WTC11 (cell line): ENCODE data around the gene MAP3K2. TPM values are rescaled to one million over a fixed set of nuclear protein-coding genes. Genes with fewer than 3 reads are reported as not detected.

Experiments
- ATAC-seq: fragments of 200-7000 bp; cut with Tn5 transposase; 2 replicates; pipeline ENCODE4 v1.10.0; 2021; ENCODE audit warnings: mild to moderate bottlenecking, moderate library complexity
- CTCF ChIA-PET: fragments of 300-600 bp; sonication (Branson Sonifier 250); formaldehyde crosslinking; loops from one replicate; lab custom pipeline; 2021; ENCODE audit warnings: antibody characterized with exemption; lab: Charles Lee
- POLR2A ChIA-PET: fragments of 350-600 bp; sonication (Branson Sonifier 250); formaldehyde crosslinking; loops from one replicate; lab custom pipeline; 2021; ENCODE audit warnings: antibody characterized with exemption; lab: Charles Lee
- DNase-seq: peaks from one replicate; pipeline ENCODE4 v3.0.0; 2021; ENCODE audit warnings: low spot score
- H3K27ac Mint-ChIP-seq: 2 replicates; pipeline ENCODE4 v1.8.0; 2021; ENCODE audit warnings: mixed read lengths
- H3K27me3 Mint-ChIP-seq: 2 replicates; pipeline ENCODE4 v1.8.0; 2021; ENCODE audit warnings: low read depth, mild to moderate bottlenecking, moderate library complexity, mixed read lengths
- H3K36me3 Mint-ChIP-seq: 2 replicates; pipeline ENCODE4 v1.8.0; 2021; ENCODE audit warnings: mixed read lengths
- H3K4me1 Mint-ChIP-seq: 2 replicates; pipeline ENCODE4 v1.8.0; 2022; ENCODE audit warnings: mixed read lengths
- H3K4me3 Mint-ChIP-seq: 2 replicates; pipeline ENCODE4 v1.8.0; 2021; ENCODE audit warnings: mild to moderate bottlenecking, moderate library complexity, mixed read lengths
- H3K9me3 Mint-ChIP-seq: 2 replicates; pipeline ENCODE4 v1.8.0; 2021; ENCODE audit warnings: mixed read lengths
- ATF6 ChIP-seq: sonication (generic); formaldehyde crosslinking; IDR thresholded peaks from 2 replicates; pipeline ENCODE4 v1.8.1; 2023; ENCODE audit warnings: mild to moderate bottlenecking, missing genetic modification reagents
- CDX4 ChIP-seq: fragments of 250-450 bp; sonication (Bioruptor Pico); IDR thresholded peaks from 2 replicates; pipeline ENCODE4 v1.9.0; 2021; ENCODE audit warnings: moderate library complexity, mild to moderate bottlenecking, inconsistent platforms, borderline replicate concordance
- CTCF ChIP-seq: fragments of 200-600 bp; IDR thresholded peaks from 2 replicates; pipeline ENCODE4 v1.8.0; 2022; ENCODE audit warnings: antibody characterized with exemption
- E2F5 ChIP-seq: sonication (generic); formaldehyde crosslinking; IDR thresholded peaks from 2 replicates; pipeline ENCODE4 v1.8.1; 2022; ENCODE audit warnings: mild to moderate bottlenecking, moderate library complexity, missing genetic modification reagents
- GABPB1 ChIP-seq: sonication (generic); formaldehyde crosslinking; IDR thresholded peaks from 2 replicates; pipeline ENCODE4 v1.8.1; 2023; ENCODE audit warnings: mild to moderate bottlenecking, missing genetic modification reagents
- HMGA2 ChIP-seq: fragments of 250-450 bp; sonication (Bioruptor Pico); IDR thresholded peaks from 2 replicates; pipeline ENCODE4 v1.4.0; 2021; ENCODE audit warnings: mild to moderate bottlenecking, moderate library complexity
- IRF1 ChIP-seq: sonication (generic); formaldehyde crosslinking; IDR thresholded peaks from 2 replicates; pipeline ENCODE4 v1.8.0; 2023; ENCODE audit warnings: missing genetic modification reagents
- KAT7 ChIP-seq: sonication (generic); formaldehyde crosslinking; IDR thresholded peaks from 2 replicates; pipeline ENCODE4 v1.8.1; 2023; ENCODE audit warnings: missing genetic modification reagents, mild to moderate bottlenecking, borderline replicate concordance
- MLX ChIP-seq: sonication (generic); formaldehyde crosslinking; IDR thresholded peaks from 2 replicates; pipeline ENCODE4 v1.8.1; 2023; ENCODE audit warnings: mild to moderate bottlenecking, missing genetic modification reagents, moderate library complexity
- NFATC4 ChIP-seq: fragments of 250-450 bp; sonication (Bioruptor Pico); IDR thresholded peaks from 2 replicates; pipeline ENCODE4 v1.9.0; 2021; ENCODE audit warnings: mild to moderate bottlenecking
- NR1H2 ChIP-seq: sonication (generic); formaldehyde crosslinking; IDR thresholded peaks from 2 replicates; pipeline ENCODE4 v1.9.0; 2021; ENCODE audit warnings: mild to moderate bottlenecking, moderate library complexity, missing genetic modification reagents
- RELA ChIP-seq: sonication (generic); formaldehyde crosslinking; IDR thresholded peaks from 2 replicates; pipeline ENCODE4 v1.8.1; 2022; ENCODE audit warnings: missing genetic modification reagents, mild to moderate bottlenecking, borderline replicate concordance
- SMAD4 ChIP-seq: sonication (generic); formaldehyde crosslinking; IDR thresholded peaks from 2 replicates; pipeline ENCODE4 v1.8.0; 2022; ENCODE audit warnings: mild to moderate bottlenecking, missing genetic modification reagents
- SP1 ChIP-seq: sonication (generic); formaldehyde crosslinking; conservative IDR thresholded peaks from 2 replicates; pipeline ENCODE4 v1.8.1; 2022; ENCODE audit warnings: missing genetic modification reagents
- TEAD1 ChIP-seq: sonication (generic); formaldehyde crosslinking; IDR thresholded peaks from 2 replicates; pipeline ENCODE4 v1.8.0; 2022; ENCODE audit warnings: mild to moderate bottlenecking, missing genetic modification reagents
- ZBTB21 ChIP-seq: sonication (generic); formaldehyde crosslinking; IDR thresholded peaks from 2 replicates; pipeline ENCODE4 v1.8.1; 2023; ENCODE audit warnings: mild to moderate bottlenecking, missing genetic modification reagents, borderline replicate concordance
- ZNF317 ChIP-seq: sonication (generic); formaldehyde crosslinking; IDR thresholded peaks from 2 replicates; pipeline ENCODE4 v1.8.1; 2023; ENCODE audit warnings: low read depth, mild to moderate bottlenecking, moderate library complexity, missing genetic modification reagents, borderline replicate concordance
- ZNF423 ChIP-seq: fragments of 250-450 bp; sonication (Bioruptor Pico); IDR thresholded peaks from 2 replicates; pipeline ENCODE4 v2.1.2; 2022; ENCODE audit warnings: mild to moderate bottlenecking, moderate library complexity
- ZNF425 ChIP-seq: fragments of 250-450 bp; sonication (Bioruptor Pico); conservative IDR thresholded peaks from 2 replicates; pipeline ENCODE4 v1.9.0; 2021; ENCODE audit warnings: mild to moderate bottlenecking
- ZSCAN18 ChIP-seq: fragments of 250-450 bp; sonication (Bioruptor Pico); IDR thresholded peaks from 2 replicates; pipeline ENCODE4 v2.1.2; 2022; ENCODE audit warnings: mild to moderate bottlenecking, moderate library complexity
- total RNA-seq: library from RNA; stranded (reverse); gene quantifications from 3 replicates; pipeline ENCODE4 v1.2.3, GENCODE V29; 2021

Gene MAP3K2
- total RNA-seq, 1 experiment from 2014 or later = 26.9 TPM

GRCh38 chr2:127423880-127424279 lies 36.1 kb upstream of the MAP3K2 start:
- Mint-ChIP-seq H3K9me3 (no peaks in the 10 kb centered on the region), H3K36me3 (no peaks in the 10 kb centered on the region), H3K27ac (no peak overlapping the region), H3K4me3 (peak overlapping the region; percentile 63), H3K27me3 (peaks cover 48% of the 10 kb centered on the region)
- no peak for ATAC-seq
- ChIA-PET POLR2A (interaction anchor here (1.3 kb wide), 1 partner anchor 103 kb away, joined by 3 read pairs; no protein-coding TSS in a partner anchor), CTCF (interaction anchor here (0.6 to 3.3 kb wide), 9 partner anchors 8 to 202 kb away, joined by 3 to 23 read pairs (median 7); no protein-coding TSS in a partner anchor)
- TF ChIP-seq TEAD1 (CRISPR knock-in tag) = no peak
- no peak for TF ChIP-seq RELA (CRISPR knock-in tag)
- no peak for TF ChIP-seq GABPB1
- TF ChIP-seq E2F5 (CRISPR knock-in tag) = no peak
- no peak for TF ChIP-seq SMAD4 (CRISPR knock-in tag)
- no peak for TF ChIP-seq ZSCAN18
- TF ChIP-seq IRF1 (CRISPR knock-in tag) = no peak
- TF ChIP-seq NR1H2 (CRISPR knock-in tag) = no peak
- no peak for TF ChIP-seq ZBTB21
- no peak for TF ChIP-seq MLX (CRISPR knock-in tag)
- no peak for TF ChIP-seq NFATC4 (CRISPR knock-in tag)
- TF ChIP-seq, all 79 proteins: peak for 0
- no peak for DNase-seq
- H3K4me1 Mint-ChIP-seq = peaks cover 15% of the 10 kb centered on the region

- Mint-ChIP-seq H3K4me1 (peaks cover 15% of the 10 kb centered on the region), H3K9me3 (no peaks in the 10 kb centered on the region), H3K27me3 (peaks cover 48% of the 10 kb centered on the region), H3K4me3 (peak overlapping the region; percentile 63), H3K27ac (no peak overlapping the region), H3K36me3 (no peaks in the 10 kb centered on the region)
- ATAC-seq (peak; percentile 17), DNase-seq (no peak)
- CTCF ChIA-PET = interaction anchor here (0.6 to 1.8 kb wide), 12 partner anchors 9 to 226 kb away, joined by 3 to 9 read pairs (median 4); no protein-coding TSS in a partner anchor
- TF ChIP-seq SP1 (CRISPR knock-in tag) (no peak), ZNF423 (CRISPR knock-in tag) (peak; percentile 72; the same call in 1 of the 2 replicates), CDX4 (no peak)
- POLR2A ChIA-PET = interaction anchor here (1.0 to 1.3 kb wide), 2 partner anchors 58 to 103 kb away, joined by 3 read pairs; no protein-coding TSS in a partner anchor
Observed at GRCh38 chr2:127423478-127423843, 35.7 kb upstream of the MAP3K2 start.

GRCh38 chr2:127422559-127423477 lies 35.0 kb upstream of the MAP3K2 start:
- ATAC-seq (peak; percentile 65), DNase-seq (peak; percentile 61)
- peaks cover 54% of the 10 kb centered on the region for H3K27me3 Mint-ChIP-seq
- ChIA-PET CTCF (interaction anchor here (0.6 to 1.8 kb wide), 15 partner anchors 8 to 226 kb away, joined by 3 to 9 read pairs (median 4); no protein-coding TSS in a partner anchor), POLR2A (interaction anchor here (0.6 to 1.3 kb wide), 4 partner anchors 10 to 104 kb away, joined by 3 to 6 read pairs (median 3); no protein-coding TSS in a partner anchor)
- no peak overlapping the region for H3K27ac Mint-ChIP-seq
- H3K9me3 Mint-ChIP-seq = no peaks in the 10 kb centered on the region
- H3K4me3 Mint-ChIP-seq = peak overlapping the region; percentile 72
- no peaks in the 10 kb centered on the region for H3K36me3 Mint-ChIP-seq
- peaks cover 15% of the 10 kb centered on the region for H3K4me1 Mint-ChIP-seq
- no peak for TF ChIP-seq HMGA2 (CRISPR knock-in tag)
- TF ChIP-seq CTCF = no peak
- TF ChIP-seq ZNF425 (CRISPR knock-in tag) = no peak
- no peak for TF ChIP-seq ATF6 (CRISPR knock-in tag)
- TF ChIP-seq SMAD4 (CRISPR knock-in tag) = no peak
- no peak for TF ChIP-seq ZNF317
- TF ChIP-seq KAT7 = no peak
